RWPE1 (cell line): ENCODE data around the gene GOLGA7B.

ENCODE experiments used
- CTCF ChIA-PET: fragments of 350-600 bp; sonication (Branson Sonifier 250); formaldehyde crosslinking; extraction: SDS; loops from one replicate; lab custom pipeline; 2021; lab: Yijun Ruan, JAX
- POLR2A ChIA-PET: fragments of 400-600 bp; formaldehyde crosslinking; extraction: SDS; loops from one replicate; lab custom pipeline; 2020; ENCODE audit warnings: antibody characterized with exemption; ENCODE audit not compliant: low non-redundant PET; lab: Yijun Ruan, JAX
- DNase-seq: peaks from one replicate; pipeline ENCODE4 v3.0.0; 2012; ENCODE audit warnings: low spot score
- H3K27ac ChIP-seq: fragments of 450-650 bp; 2 replicates; pipeline ENCODE4 v1.5.1; 2017
- TF ChIP-seq, protein P1 (sequence below): fragments of 450-650 bp; conservative IDR thresholded peaks from 2 replicates; pipeline ENCODE4 v1.5.1; 2017; ENCODE audit warnings: low read depth, mild to moderate bottlenecking

Gene GOLGA7B

DNA sequence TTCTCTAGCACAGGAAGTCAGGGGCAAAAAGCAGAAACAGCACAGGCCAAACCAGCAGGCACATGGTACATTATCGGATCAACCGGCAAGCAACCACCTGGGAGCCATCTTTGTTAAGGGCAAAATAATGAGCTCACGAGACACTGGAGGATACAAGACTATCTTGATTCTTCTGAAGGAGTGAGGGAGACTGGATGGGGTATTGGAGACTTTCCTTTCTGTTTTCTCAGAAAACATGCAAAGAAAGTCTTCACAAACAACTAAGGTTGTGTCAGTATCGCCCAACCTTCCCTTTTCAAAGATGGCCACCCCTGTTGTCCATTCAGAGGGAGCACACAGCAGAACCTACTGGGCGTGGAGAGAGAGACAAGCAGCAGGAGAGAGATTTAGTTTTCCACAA is 29.6 kb downstream of the GOLGA7B start:
- no peak for DNase-seq
- no peak overlapping the region for H3K27ac ChIP-seq
- CTCF ChIA-PET = interaction anchor here (0.6 to 1.1 kb wide), 2 partner anchors 9 to 25 kb away, joined by 4 to 5 read pairs; no protein-coding TSS in a partner anchor
- TF ChIP-seq, protein P1, sequence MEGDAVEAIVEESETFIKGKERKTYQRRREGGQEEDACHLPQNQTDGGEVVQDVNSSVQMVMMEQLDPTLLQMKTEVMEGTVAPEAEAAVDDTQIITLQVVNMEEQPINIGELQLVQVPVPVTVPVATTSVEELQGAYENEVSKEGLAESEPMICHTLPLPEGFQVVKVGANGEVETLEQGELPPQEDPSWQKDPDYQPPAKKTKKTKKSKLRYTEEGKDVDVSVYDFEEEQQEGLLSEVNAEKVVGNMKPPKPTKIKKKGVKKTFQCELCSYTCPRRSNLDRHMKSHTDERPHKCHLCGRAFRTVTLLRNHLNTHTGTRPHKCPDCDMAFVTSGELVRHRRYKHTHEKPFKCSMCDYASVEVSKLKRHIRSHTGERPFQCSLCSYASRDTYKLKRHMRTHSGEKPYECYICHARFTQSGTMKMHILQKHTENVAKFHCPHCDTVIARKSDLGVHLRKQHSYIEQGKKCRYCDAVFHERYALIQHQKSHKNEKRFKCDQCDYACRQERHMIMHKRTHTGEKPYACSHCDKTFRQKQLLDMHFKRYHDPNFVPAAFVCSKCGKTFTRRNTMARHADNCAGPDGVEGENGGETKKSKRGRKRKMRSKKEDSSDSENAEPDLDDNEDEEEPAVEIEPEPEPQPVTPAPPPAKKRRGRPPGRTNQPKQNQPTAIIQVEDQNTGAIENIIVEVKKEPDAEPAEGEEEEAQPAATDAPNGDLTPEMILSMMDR = no peak
- POLR2A ChIA-PET = no interaction called here

DNA sequence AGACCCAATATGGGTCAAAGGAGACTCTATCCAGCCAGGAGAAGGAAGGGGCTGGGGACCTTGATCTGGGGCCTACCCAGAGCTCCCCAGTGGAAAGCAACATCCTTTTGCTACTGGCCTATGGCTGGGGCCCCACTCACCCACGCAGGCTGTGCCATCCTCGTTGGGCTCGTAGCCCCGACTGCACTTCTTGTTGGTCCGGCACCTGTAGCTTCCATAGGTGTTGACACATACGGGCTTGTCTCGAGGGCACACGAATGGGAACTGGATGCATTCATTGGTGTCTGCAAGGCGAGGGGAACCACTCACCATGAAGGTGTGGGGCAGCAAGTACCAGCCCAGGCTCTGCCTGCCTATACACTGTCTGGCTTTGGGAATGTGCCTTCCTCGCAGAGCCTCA is 30.5 kb downstream of the GOLGA7B start:
- H3K27ac ChIP-seq = no peak overlapping the region
- POLR2A ChIA-PET = no interaction called here
- CTCF ChIA-PET = interaction anchor here (1.1 kb wide), 1 partner anchor 10 kb away, joined by 4 read pairs; no protein-coding TSS in a partner anchor
- DNase-seq = no peak
- TF ChIP-seq, protein P1 = no peak

- TF ChIP-seq, protein P1 = no peak
- ChIA-PET CTCF (interaction anchor here (0.6 to 0.7 kb wide), 2 partner anchors 22 to 626 kb away, joined by 3 read pairs; no protein-coding TSS in a partner anchor), POLR2A (no interaction called here)
- peak overlapping the region; percentile 53 for H3K27ac ChIP-seq
- DNase-seq = peak; percentile 97
Observed at GRCh38 chr10:97882142-97883091, 32.8 kb downstream of the GOLGA7B start.

- peak overlapping the region; percentile 53 for H3K27ac ChIP-seq
- CTCF ChIA-PET = interaction anchor here (0.8 kb wide), 1 partner anchor 54 kb away, joined by 4 read pairs; no protein-coding TSS in a partner anchor
- POLR2A ChIA-PET = no interaction called here
- DNase-seq = no peak
- TF ChIP-seq, protein P1 = no peak
Observed at GRCh38 chr10:97883092-97883485, 33.4 kb downstream of the GOLGA7B start.

- DNase-seq = no peak
- CTCF ChIA-PET = interaction anchor here (0.5 to 0.7 kb wide), 3 partner anchors 100 to 1255 kb away, joined by 3 to 4 read pairs (median 3); no protein-coding TSS in a partner anchor
- H3K27ac ChIP-seq = no peak overlapping the region
- TF ChIP-seq, protein P1 = no peak
- POLR2A ChIA-PET = no interaction called here
Observed at GRCh38 chr10:97886286-97886685, 36.6 kb downstream of the GOLGA7B start.

DNA sequence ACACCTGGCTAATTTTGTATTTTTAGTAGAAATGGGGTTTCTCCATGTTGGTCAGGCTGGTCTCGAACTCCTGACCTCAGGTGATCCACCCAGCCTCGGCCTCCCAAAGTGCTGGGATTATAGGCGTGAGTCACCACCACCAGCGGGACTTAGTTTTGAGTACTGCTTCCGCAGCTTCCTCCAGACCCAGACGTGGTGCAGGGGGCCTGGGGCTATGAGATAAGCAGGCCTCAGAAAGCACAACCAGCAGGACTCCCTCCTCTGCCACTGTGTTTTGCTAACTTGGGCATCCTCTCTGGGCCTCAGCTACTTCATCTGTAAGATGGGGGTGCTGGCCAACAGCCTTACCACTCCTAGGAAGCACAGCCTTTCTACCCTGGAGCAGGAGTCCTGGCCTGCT is 37.8 kb downstream of the GOLGA7B start:
- ChIA-PET POLR2A (no interaction called here), CTCF (interaction anchor here (1.1 kb wide), 1 partner anchor 27 kb away, joined by 3 read pairs; no protein-coding TSS in a partner anchor)
- H3K27ac ChIP-seq = peak overlapping the region; percentile 89
- no peak for DNase-seq
- TF ChIP-seq, protein P1 = no peak
